ENCODE results near the gene ACOT7.
A peak's percentile ranks its signal among the peaks of the same experiment; 100 is the strongest.

ACOT7 gene

GRCh38 chr1:6245869-6246496 lies 147.6 kb downstream of the ACOT7 start:
- in situ Hi-C loops (cut with MboI; ENCODE audit: low sequenced_read_pairs, unreplicated experiment) = loop anchor here (5.0 kb wide), 1 partner anchor 101 kb away; no protein-coding TSS in a partner anchor
- peak; percentile 76 for DNase-seq (ENCODE audit: low spot score)
- no peak for TF ChIP-seq CTCF (IDR thresholded peaks at IDR 0.05; ENCODE audit: borderline replicate concordance, control extremely low read depth, extremely low read depth, insufficient read depth, missing control alignments)

- in situ Hi-C loops (cut with MboI; ENCODE audit: low sequenced_read_pairs, unreplicated experiment) = loop anchor here (5.0 kb wide), 1 partner anchor 102 kb away; no protein-coding TSS in a partner anchor
- TF ChIP-seq CTCF (IDR thresholded peaks at IDR 0.05; ENCODE audit: borderline replicate concordance, control extremely low read depth, extremely low read depth, insufficient read depth, missing control alignments) = peak; percentile 95
- peak; percentile 92 for DNase-seq (ENCODE audit: low spot score)
Observed at GRCh38 chr1:6245086-6245868, 148.3 kb downstream of the ACOT7 start.

GRCh38 chr1:6244401-6245049 lies 149.0 kb downstream of the ACOT7 start:
- no peak for TF ChIP-seq CTCF (IDR thresholded peaks at IDR 0.05; ENCODE audit: borderline replicate concordance, control extremely low read depth, extremely low read depth, insufficient read depth, missing control alignments)
- DNase-seq (ENCODE audit: low spot score) = no peak
- in situ Hi-C loops (cut with MboI; ENCODE audit: low sequenced_read_pairs, unreplicated experiment) = loop anchor here (5.0 kb wide), 1 partner anchor 103 kb away; no protein-coding TSS in a partner anchor

- in situ Hi-C loops (cut with MboI; ENCODE audit: low sequenced_read_pairs, unreplicated experiment) = no loop called here
- no peak for TF ChIP-seq CTCF (IDR thresholded peaks at IDR 0.05; ENCODE audit: borderline replicate concordance, control extremely low read depth, extremely low read depth, insufficient read depth, missing control alignments)
- no peak for DNase-seq (ENCODE audit: low spot score)
Observed at GRCh38 chr1:6243993-6244392, 149.6 kb downstream of the ACOT7 start, which contains the start of gene HES3. Gene HES3, plus strand, starts transcription at chr1:6244179. Its CDS starts 187 bp downstream, at chr1:6244366.

GRCh38 chr1:6243053-6243834 lies 150.3 kb downstream of the ACOT7 start:
- DNase-seq (ENCODE audit: low spot score) = no peak
- in situ Hi-C loops (cut with MboI; ENCODE audit: low sequenced_read_pairs, unreplicated experiment) = no loop called here
- no peak for TF ChIP-seq CTCF (IDR thresholded peaks at IDR 0.05; ENCODE audit: borderline replicate concordance, control extremely low read depth, extremely low read depth, insufficient read depth, missing control alignments)

All from GM13976 (cell line).